SHP77 treated with DMSO at 0.1 percent for 48 hours (cell line): ENCODE measurements around the gene LRRC8C.
"Not testable (repeated sequence)": the region's sequence is repeated elsewhere in the genome, so short reads cannot be mapped to it uniquely, and the experiment has no call there.

Experiments used
- DNase-seq: peaks from one replicate; lab custom pipeline; 2025; lab: John Stamatoyannopoulos, UW

Gene LRRC8C

GRCh38 chr1:89607586-89608318 is 25.2 kb upstream of the LRRC8C start:
- DNase-seq = no peak

GRCh38 chr1:89608319-89608983 is 24.5 kb upstream of the LRRC8C start:
- DNase-seq = no peak

GRCh38 chr1:89608984-89609725 is 23.8 kb upstream of the LRRC8C start:
- no peak for DNase-seq

GRCh38 chr1:89609781-89610456 is 23.0 kb upstream of the LRRC8C start:
- DNase-seq = no peak

- no peak for DNase-seq
Observed at GRCh38 chr1:89610457-89611011, 22.4 kb upstream of the LRRC8C start.

GRCh38 chr1:89611721-89612120 is 21.2 kb upstream of the LRRC8C start:
- DNase-seq = no peak

- no peak for DNase-seq
Observed at GRCh38 chr1:89613928-89614327, 19.0 kb upstream of the LRRC8C start.

- DNase-seq = peak; percentile 11
Observed at GRCh38 chr1:89615676-89616598, 17.0 kb upstream of the LRRC8C start.

- no peak for DNase-seq
Observed at GRCh38 chr1:89616844-89617627, 15.9 kb upstream of the LRRC8C start.

GRCh38 chr1:89620664-89621063 is 12.3 kb upstream of the LRRC8C start:
- DNase-seq = no peak

GRCh38 chr1:89622895-89623294 is 10.0 kb upstream of the LRRC8C start:
- DNase-seq = no peak

- no peak for DNase-seq
Observed at GRCh38 chr1:89624314-89624713, 8.6 kb upstream of the LRRC8C start.

GRCh38 chr1:89624715-89625323 is 8.1 kb upstream of the LRRC8C start:
- DNase-seq = no peak

- DNase-seq = no peak
Observed at GRCh38 chr1:89627596-89627962, 5.3 kb upstream of the LRRC8C start.

GRCh38 chr1:89629146-89629545 is 3.8 kb upstream of the LRRC8C start:
- no peak for DNase-seq

- DNase-seq = not testable (repeated sequence)
Observed at GRCh38 chr1:89629600-89629999, 3.3 kb upstream of the LRRC8C start.

GRCh38 chr1:89630048-89630447 is 2.9 kb upstream of the LRRC8C start:
- DNase-seq = no peak

- DNase-seq = peak; percentile 23
Observed at GRCh38 chr1:89631816-89632656, 884 bp upstream of the LRRC8C start.

- no peak for DNase-seq
Observed at GRCh38 chr1:89633248-89633799, 404 bp downstream of the LRRC8C start.
